ENCODE data around the gene HRG. TPM values are rescaled to one million over a fixed set of nuclear protein-coding genes. Genes with fewer than 3 reads are reported as not detected.

The HRG gene
- total and polyA plus RNA-seq, 2 donors (not counting 1 experiment from before 2014, with no cell fraction given) = not detected

DNA sequence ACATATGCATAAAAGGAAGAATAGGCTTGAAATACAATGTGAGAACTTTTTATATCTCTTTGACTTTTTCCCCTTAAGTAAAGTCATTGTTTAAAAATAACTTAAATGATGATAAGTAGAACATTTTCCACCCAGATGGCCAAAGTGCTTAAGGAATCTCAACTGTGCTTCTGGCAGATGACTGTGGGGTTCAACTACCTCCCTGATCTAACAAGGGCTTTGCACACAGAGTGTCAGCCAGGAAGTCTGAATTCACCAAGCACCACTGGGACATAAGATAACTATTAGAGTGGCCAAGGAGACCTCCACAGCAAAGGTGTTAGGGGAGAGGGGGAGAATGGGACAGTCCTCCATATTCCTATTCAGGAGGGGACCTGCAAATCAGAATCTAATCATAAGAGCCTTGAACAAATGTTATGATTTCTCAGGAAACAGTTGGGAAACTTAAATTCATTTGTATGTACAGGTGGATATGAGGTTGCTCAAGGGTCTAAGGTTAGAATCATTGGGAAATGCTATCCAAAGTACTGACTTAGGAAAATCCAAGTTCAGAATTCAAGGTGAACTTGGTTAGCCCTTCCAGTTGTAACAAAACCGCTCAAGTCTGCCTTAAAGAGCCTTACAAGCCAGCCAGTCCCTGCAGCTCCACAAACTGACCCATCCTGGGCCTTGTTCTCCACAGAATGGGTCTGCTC is 25.9 kb upstream of the HRG start, which contains the start of gene FETUB:
FETUB (plus strand) TSS at position 622 of the 695 bp plus-strand sequence; CDS start at position 684, 62 bp downstream.
- Histone ChIP-seq H3K4me3 (ENCODE audit: control extremely low read depth in 1 of 5, extremely low read depth in 1 of 5, insufficient read depth in 1 of 5, low read depth in 2 of 5, low read length in 4 of 5) (no peak within 1 kb of the TSS), H3K27me3 (replicated peaks in 1 of 4; ENCODE audit: control extremely low read depth in 1 of 4, control insufficient read depth in 3 of 4, insufficient read depth in 4 of 4, low read length in 3 of 4) (peaks cover 0 to 13% (median 0%) of the 10 kb centered on the region in 4 experiments), H4K20me1 (ENCODE audit: control insufficient read depth, insufficient read depth, low read length, poor library complexity, severe bottlenecking) (no peaks in the 10 kb centered on the region), H3K27ac (ENCODE audit: low read length in 2 of 2) (no peak within 1 kb of the TSS), H3K9me3 (ENCODE audit: control extremely low read depth in 1 of 3, control insufficient read depth in 2 of 3, insufficient read depth in 1 of 3, low read length in 2 of 3) (peaks cover 0 to 3% (median 0%) of the 10 kb centered on the region in 3 donors), H3K4me2 (replicated peaks; ENCODE audit: low read depth, low read length, poor library complexity, severe bottlenecking) (no peak within 1 kb of the TSS), H3K36me3 (replicated peaks in 1 of 2; ENCODE audit: control extremely low read depth in 1 of 2, control insufficient read depth in 1 of 2, extremely low read depth in 1 of 2, insufficient read depth in 2 of 2, low read length in 1 of 2) (no peaks in the 10 kb centered on the region), H3K79me2 (ENCODE audit: control insufficient read depth, insufficient read depth, low read length) (no peaks in the 10 kb centered on the region), H2AFZ (ENCODE audit: insufficient read depth, low read depth, low read length, poor library complexity, severe bottlenecking) (no peak within 1 kb of the TSS), H3K9ac (ENCODE audit: low read length) (no peak within 1 kb of the TSS), H3K4me1 (ENCODE audit: control insufficient read depth in 2 of 2, insufficient read depth in 2 of 2, low read length in 2 of 2) (no peaks in the 10 kb centered on the region)
- ATAC-seq (ENCODE audit: low read depth) (no peak), DNase-seq (no peak)
- Mint-ChIP-seq H3K27ac (no peak within 1 kb of the TSS), H3K4me3 (no peak within 1 kb of the TSS), H3K27me3 (peaks cover 17% of the 10 kb centered on the region), H3K9me3 (ENCODE audit: insufficient read depth) (no peaks in the 10 kb centered on the region), H3K4me1 (peaks cover 2% of the 10 kb centered on the region)
- 68% methylated on average over 1 of the region's 1 CpG for WGBS (ENCODE audit: insufficient coverage)
- TF ChIP-seq, protein P1, sequence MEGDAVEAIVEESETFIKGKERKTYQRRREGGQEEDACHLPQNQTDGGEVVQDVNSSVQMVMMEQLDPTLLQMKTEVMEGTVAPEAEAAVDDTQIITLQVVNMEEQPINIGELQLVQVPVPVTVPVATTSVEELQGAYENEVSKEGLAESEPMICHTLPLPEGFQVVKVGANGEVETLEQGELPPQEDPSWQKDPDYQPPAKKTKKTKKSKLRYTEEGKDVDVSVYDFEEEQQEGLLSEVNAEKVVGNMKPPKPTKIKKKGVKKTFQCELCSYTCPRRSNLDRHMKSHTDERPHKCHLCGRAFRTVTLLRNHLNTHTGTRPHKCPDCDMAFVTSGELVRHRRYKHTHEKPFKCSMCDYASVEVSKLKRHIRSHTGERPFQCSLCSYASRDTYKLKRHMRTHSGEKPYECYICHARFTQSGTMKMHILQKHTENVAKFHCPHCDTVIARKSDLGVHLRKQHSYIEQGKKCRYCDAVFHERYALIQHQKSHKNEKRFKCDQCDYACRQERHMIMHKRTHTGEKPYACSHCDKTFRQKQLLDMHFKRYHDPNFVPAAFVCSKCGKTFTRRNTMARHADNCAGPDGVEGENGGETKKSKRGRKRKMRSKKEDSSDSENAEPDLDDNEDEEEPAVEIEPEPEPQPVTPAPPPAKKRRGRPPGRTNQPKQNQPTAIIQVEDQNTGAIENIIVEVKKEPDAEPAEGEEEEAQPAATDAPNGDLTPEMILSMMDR (IDR thresholded peaks at IDR 0.05) = no peak
- TF ChIP-seq EZH2 (IDR thresholded peaks at IDR 0.05; ENCODE audit: borderline replicate concordance, insufficient read depth, low read depth, low read length, poor library complexity, severe bottlenecking) = no peak
- ChIA-PET POLR2A (no interaction called here), CTCF (interaction anchor here (0.7 to 1.0 kb wide), 3 partner anchors 11 to 23 kb away, joined by 3 to 4 read pairs (median 4); no protein-coding TSS in a partner anchor)
- intact Hi-C loops (cut with micrococcal nuclease) = no loop called here

DNA sequence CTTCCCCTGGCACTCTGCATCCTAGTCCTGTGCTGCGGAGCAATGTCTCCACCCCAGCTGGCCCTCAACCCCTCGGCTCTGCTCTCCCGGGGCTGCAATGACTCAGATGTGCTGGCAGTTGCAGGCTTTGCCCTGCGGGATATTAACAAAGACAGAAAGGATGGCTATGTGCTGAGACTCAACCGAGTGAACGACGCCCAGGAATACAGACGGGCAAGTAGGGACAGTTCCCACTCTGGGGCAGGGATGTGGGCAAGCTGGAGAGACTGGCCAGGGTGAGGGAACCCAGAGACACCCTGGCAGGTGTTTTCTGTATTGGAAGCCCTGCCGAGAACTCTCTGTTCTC is 25.4 kb upstream of the HRG start:
- peaks cover 17% of the 10 kb centered on the region for H3K27me3 Mint-ChIP-seq
- WGBS (ENCODE audit: insufficient coverage) = 93% methylated on average over 9 of the region's 9 CpGs
- no peak for DNase-seq
- CTCF ChIA-PET = no interaction called here
- Histone ChIP-seq H2AFZ (ENCODE audit: insufficient read depth, low read depth, low read length, poor library complexity, severe bottlenecking) (no peak overlapping the region), H3K27ac (ENCODE audit: low read length in 2 of 2) (no peak overlapping the region), H3K4me1 (ENCODE audit: control insufficient read depth in 2 of 2, insufficient read depth in 2 of 2, low read length in 2 of 2) (no peaks in the 10 kb centered on the region), H3K79me2 (ENCODE audit: control insufficient read depth, insufficient read depth, low read length) (no peaks in the 10 kb centered on the region), H3K4me3 (ENCODE audit: control extremely low read depth in 1 of 5, extremely low read depth in 1 of 5, insufficient read depth in 1 of 5, low read depth in 2 of 5, low read length in 4 of 5) (no peak overlapping the region), H3K27me3 (replicated peaks in 1 of 4; ENCODE audit: control extremely low read depth in 1 of 4, control insufficient read depth in 3 of 4, insufficient read depth in 4 of 4, low read length in 3 of 4) (peaks cover 0 to 13% (median 0%) of the 10 kb centered on the region in 4 experiments), H3K9ac (ENCODE audit: low read length) (no peak overlapping the region), H3K36me3 (replicated peaks in 1 of 2; ENCODE audit: control extremely low read depth in 1 of 2, control insufficient read depth in 1 of 2, extremely low read depth in 1 of 2, insufficient read depth in 2 of 2, low read length in 1 of 2) (no peaks in the 10 kb centered on the region), H3K4me2 (replicated peaks; ENCODE audit: low read depth, low read length, poor library complexity, severe bottlenecking) (no peak overlapping the region), H4K20me1 (ENCODE audit: control insufficient read depth, insufficient read depth, low read length, poor library complexity, severe bottlenecking) (no peaks in the 10 kb centered on the region), H3K9me3 (ENCODE audit: control extremely low read depth in 1 of 3, control insufficient read depth in 2 of 3, insufficient read depth in 1 of 3, low read length in 2 of 3) (peaks cover 0 to 3% (median 0%) of the 10 kb centered on the region in 3 donors)
- H3K9me3 Mint-ChIP-seq (ENCODE audit: insufficient read depth) = no peaks in the 10 kb centered on the region
- no peak for TF ChIP-seq EZH2 (IDR thresholded peaks at IDR 0.05; ENCODE audit: borderline replicate concordance, insufficient read depth, low read depth, low read length, poor library complexity, severe bottlenecking)
- TF ChIP-seq, protein P1 (IDR thresholded peaks at IDR 0.05) = no peak
- ATAC-seq (ENCODE audit: low read depth) = no peak
- peaks cover 2% of the 10 kb centered on the region for H3K4me1 Mint-ChIP-seq
- POLR2A ChIA-PET = no interaction called here
- intact Hi-C loops (cut with micrococcal nuclease) = no loop called here
- no peak overlapping the region for H3K4me3 Mint-ChIP-seq
- no peak overlapping the region for H3K27ac Mint-ChIP-seq
